Endothelial cell of hepatic sinusoid (primary cell): ENCODE data around the gene CADPS2.
"Not testable (repeated sequence)": the region's sequence is repeated elsewhere in the genome, so short reads cannot be mapped to it uniquely, and the experiment has no call there.

Source experiments
- in situ Hi-C: cut with HindIII; loops from 2 replicates; pipeline ENCODE4 v1.10.0; 2017; ENCODE audit warnings: low sequenced_read_pairs

The CADPS2 gene

DNA sequence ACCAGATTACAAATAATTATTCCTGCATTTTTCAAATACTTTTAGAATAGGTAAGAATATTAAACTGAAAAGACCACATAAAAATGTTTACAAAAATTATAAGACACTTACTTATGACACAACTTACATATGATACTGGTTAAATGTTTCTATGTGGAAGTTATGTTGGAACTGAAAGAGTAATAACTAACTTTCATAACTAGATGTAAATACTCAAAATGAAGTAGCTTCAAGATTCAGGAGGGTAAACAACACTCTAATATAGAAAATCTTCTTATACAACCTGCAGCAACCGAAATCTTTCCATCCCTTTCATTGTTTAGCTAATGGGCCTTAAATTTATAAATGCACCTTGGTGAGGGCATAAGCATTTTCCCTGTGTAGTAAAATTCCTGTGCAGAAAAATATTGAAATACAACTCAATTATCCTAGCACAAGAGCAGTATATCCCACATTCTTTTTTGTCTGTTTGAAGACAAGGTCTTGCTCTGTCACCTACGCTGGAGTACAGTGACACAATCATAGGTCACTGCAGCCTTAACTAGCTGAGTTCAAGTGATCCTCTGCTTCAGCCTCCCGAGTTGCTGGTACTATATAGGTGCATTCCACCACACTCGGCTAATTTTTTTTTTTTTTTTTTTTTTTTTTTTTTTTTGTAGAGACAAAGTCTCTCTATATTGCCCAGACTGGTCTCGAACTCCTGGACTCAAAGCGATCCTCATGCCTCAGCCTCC, 168.7 kb downstream of the CADPS2 start:
- in situ Hi-C loops = no loop called here

DNA sequence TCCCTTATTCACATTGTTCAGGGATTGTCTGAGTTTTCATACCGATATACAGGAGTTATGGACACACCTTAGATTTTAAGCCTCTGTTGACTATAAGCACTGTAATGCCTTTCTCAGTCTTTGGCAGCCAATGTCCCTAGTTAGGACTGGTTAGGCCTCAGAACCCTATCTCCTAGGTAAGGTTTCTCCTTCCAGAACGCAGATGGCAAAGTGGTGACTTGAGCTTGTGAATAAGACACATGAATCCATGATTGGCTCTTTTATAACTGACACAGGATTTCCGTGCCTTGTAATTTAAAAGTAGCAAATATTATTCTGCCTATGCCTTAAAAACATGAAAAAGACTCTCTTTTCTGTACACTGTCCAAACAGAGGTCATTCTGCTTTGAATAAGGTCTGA, 171.1 kb downstream of the CADPS2 start:
- in situ Hi-C loops = no loop called here

DNA sequence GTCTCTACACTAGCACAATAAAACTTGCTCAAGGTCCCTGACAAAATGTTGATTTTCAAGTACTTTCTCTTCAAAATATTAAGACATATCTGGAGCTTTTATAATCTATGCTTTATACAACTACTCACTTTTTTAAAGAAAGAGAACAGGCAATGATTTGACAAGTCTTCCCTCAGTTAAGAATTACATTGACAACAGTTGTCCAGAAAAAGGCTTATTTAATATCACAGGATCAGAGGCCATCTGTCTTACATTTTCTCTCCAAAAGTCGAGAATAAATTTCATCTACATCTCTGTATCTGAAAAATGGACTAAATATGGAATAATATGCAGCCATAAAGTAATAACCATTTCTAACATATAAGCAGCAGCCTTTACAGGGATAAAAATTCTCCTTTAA, 175.3 kb downstream of the CADPS2 start:
- in situ Hi-C loops = loop anchor here (5.0 kb wide), 1 partner anchor 36 kb away; no protein-coding TSS in a partner anchor

DNA sequence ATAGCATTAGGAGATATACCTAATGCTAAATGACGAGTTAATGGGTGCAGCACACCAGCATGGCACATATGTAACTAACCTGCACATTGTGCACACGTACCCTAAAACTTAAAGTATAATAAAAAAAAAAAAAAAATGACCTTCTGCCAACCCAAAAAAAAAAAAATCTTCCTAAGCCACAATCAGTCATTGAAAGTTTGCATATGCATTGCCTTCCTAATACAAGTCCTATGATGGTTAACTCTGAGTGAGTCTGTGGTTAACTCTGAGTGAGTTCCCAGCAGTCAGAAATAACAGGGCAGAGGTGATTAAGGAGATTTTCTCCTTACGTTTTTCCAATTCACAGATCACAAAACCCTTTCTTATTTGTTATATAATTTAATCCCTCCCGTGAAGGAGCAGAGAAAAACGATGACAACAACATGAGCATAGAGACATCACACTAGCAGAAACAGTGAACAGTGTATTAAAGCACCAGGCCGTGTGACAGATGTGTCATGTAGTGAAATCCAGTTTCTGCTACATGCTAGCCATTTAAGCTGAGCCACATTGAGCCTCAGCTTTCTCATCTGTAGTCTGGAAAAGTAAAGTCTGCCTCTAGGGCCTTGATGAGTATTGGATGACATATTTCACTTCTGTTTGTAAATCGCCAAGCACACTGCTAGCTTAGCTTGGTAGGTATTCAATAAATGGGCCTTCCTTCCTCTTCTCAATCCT, 176.2 kb downstream of the CADPS2 start:
- in situ Hi-C loops = loop anchor here (5.0 kb wide), 1 partner anchor 37 kb away; no protein-coding TSS in a partner anchor

DNA sequence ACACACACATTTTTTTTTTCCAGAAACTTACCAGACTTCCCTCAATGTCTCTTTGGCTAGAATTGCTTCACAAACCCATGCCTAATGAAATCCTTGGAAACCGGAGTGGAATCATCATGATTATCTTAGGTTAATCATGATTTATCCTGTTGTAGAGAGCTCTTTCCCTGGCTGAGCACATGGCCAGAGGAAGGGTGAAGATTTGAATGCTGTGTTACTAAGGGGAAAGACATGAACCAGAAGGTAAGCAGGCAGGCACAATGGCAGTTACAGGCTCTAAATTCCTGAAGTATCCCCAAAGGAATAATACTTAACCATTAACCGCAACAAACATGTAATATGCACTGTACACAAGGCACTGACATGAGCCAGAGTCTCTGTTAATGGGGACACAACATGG, 179.4 kb downstream of the CADPS2 start:
- in situ Hi-C loops = no loop called here

DNA sequence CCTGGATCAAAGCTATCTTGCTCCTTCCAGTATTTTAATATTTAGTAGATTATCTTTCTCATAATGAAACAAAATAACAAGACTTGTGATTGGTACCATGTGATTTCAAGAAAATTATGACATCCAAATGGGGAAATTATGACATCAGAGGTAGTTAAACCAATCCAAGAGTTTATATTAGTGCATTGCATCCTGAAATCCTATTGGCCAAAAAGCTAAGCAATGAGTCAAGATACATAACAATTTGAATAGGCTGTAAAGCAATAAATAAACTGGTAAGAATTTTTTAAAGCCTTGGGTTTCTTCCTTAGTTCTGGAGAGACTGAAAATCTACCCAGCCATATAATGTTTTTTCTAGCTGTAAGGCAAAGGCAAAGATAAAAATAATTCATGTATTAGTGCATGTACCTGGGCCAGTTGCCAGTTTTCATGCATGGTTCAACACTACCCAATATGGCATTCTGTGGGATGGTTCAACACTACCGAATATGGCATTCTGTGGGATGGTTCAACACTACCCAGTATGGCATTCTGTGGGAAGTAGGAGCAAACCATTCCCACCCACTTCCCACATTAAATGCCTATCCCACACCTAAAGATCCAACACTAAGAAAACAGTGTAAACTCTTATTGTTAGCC, 183.3 kb downstream of the CADPS2 start, which contains the start of gene RNF148:
TSS of gene RNF148 (minus strand) at position 51 of the 639 bp plus-strand sequence. CDS start 172 bp downstream, outside the sequence.
- in situ Hi-C loops = no loop called here

DNA sequence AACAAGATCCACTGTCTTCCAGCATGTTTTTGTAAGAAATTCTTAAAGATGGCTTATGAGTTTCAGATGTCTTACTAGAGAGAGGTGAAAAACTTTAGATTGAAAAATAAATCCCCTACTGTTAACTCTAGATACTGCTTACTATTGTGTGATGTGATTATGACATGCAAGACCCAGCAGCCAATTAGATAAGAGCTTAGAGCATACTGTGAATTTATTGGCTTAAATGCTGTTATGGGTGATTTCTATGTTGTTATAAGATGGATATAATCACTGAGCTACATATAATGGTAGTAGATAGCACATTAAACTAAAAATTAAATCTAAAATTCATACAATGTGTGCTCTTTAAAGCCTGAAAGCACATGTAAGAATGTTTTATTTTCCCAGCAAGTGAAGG, 187.2 kb downstream of the CADPS2 start, which contains the start of gene RNF133:
TSS of gene RNF133 (minus strand) at position 101 of the 400 bp plus-strand sequence. CDS start 199 bp downstream, outside the sequence.
- in situ Hi-C loops = no loop called here

DNA sequence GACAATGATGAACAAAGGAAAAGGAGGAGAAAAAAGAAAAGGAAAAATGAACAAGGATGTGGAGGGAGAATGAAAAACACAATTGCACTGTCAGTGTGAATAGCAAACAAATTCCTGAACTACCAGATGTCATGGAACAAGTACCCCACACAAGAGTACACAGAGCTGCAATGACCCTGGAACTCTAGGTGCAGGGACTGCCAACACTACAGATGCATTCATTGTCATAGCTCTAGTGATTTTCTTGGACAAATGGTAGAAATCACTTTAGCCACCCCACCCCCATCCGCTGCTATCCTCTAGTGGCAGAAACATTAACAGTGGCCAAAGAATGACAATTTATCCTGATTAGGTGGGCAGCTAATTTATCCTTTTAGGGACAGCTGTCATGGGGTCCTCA, 190.4 kb downstream of the CADPS2 start:
- in situ Hi-C loops = no loop called here

DNA sequence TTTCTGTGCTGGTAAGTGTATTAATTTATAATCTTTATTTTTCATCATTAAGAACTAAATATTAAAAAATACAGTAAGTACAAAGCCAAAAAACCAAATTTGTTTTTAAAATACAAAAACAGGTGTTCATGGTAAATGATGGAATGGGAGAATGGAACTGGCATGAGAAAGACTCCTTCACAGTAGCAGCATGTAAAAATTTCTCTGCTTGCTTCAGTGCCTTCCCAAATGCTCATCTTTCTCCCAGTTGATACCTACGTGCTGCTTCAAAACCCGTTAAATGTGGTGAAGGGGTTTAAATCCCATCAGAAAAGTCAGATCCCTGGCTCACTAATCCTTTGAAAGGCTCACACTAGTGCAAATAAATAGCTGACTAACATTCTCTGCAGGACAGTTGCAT, 191.6 kb downstream of the CADPS2 start:
- in situ Hi-C loops = no loop called here

DNA sequence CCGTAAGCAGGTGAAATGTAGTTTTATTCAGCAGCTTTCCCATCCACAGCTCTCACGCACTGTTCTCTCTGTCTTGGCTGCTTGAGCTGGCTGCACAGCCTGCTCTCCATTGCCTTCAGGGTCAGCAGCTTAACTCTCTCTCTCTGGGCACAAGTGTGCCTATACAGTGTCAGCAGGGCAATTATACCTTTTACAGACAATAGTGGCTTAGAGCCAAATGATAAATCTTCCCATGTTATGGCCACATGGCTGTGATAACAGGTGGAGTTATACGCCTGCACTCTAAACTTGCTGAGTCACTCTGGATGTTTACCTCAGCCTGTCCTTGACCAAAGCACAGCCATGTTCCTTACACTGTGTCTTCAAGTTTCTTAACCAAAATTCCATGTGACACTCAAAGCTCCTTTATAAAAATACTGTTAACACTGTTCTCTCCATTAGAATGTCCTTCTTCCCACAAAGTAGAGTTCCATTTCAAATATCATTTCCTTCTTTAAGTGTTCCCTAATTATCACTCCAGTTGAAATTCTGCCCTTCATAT, 193.4 kb downstream of the CADPS2 start:
- in situ Hi-C loops = no loop called here

DNA sequence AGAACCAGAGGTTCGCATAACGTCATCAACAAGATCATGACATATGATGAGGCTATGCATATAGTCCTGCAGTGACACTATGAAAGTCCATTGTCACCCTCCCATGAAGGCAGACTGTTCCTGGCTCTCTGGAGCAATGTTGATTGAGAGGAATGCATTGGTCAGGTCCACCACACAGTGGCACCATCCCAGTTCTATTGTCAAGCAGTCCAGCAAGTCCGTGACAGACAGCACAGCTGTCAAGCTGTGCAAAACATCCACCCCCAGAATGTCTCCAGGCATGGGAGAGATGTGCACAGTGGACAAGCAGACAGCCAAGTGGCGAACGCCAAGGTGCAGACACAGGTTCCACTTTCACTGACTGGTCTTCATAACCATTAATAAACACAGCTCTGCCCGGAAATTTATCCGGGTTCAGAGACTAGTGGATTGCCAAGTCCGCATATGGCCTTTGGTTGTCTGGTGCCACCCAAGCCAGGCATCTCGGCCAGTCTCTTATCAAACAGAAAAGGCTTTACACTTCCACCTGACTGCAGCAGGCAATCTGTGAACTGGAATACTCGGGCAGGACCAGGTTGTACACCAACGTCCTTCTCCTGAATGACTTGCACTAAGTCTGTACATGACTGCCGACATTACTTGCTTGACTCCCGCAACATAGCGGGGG, 194.6 kb downstream of the CADPS2 start:
- in situ Hi-C loops = no loop called here

DNA sequence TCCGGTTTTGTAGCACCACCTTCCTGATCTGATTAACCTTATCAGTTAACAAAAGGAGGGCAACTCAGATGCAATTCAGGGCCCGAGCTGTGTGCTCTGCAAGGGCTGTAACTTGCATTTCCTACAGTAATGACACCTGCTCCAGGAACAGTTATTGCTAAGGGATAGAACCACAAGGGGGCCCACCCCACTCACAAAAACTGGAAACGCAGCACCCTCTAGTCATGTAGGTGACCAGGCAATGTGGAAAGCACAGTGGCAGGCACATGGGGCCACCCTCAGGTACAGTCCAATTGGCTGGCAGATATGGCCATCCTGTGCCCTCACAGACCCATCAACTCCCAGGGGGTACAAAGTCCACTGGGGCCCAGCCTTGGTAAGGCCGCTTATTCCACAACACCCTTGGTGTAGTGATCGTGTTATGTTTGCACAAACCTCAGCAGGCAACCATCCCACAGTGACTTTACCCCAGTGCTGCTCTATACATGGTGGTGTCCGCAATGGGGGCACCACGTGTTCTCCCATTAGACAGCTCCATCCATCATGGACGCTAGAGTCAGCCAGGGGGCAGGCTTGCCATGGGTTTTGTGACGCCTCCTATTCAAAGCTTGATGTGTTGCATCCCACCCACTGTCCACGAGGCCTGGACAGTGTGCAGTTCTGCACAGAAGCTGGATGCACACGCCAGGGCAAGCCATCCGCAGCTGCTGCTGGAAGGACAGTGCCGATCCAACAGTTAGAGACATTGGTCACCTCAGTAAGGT, 196.7 kb downstream of the CADPS2 start:
- in situ Hi-C loops = no loop called here

DNA sequence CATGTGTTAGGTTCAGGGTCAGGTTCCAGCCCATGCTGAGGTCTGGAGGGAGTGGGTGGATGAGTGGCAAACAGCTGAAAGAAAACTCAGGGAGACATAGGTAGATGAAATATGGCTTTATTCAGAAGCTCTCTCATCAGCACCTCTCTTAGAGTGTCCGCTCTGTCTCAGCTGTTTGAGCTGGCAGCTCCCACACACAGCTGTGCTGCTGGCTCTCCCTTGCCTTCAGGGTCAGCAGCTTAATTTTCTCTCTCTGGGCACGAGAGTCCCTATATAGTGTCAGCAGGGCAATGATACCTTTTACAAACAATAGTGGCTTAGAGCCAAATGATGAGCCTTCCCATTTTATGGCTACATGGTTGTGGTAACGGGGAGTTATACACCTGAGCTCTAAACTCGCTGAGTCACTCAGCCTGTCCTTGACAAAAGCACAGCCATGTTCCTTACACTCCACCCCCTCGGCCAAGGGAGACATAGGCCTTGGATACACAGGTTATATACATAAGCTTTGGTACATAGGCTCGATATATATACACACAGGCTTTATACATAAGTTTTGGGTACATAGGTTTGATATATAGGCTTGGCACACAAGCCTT, 197.8 kb downstream of the CADPS2 start:
- in situ Hi-C loops = no loop called here

DNA sequence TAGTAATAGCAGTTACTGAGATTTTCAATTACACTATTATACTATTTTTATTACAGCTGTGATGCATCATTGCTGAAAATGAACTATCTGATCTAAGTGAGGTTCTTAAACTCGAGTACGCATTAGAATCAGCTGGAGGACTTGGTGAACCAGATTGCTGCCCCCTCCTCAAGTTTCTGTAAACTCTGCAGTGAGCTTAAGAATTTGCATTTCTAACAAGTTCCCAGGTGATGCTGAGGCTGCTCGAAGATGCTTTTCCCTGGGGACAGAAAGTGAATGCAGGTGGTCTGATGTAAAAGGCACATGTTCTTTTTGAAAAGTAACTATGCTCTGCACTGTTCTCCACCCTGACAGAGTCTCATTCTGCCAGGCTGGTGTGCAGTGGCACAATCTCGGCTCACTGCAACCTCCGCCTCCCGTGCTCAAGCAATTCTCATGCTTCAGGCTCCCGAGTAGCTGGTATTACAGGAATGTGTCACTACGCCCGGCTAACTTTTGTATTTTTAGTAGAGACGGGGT, 199.8 kb downstream of the CADPS2 start:
- in situ Hi-C loops = no loop called here

DNA sequence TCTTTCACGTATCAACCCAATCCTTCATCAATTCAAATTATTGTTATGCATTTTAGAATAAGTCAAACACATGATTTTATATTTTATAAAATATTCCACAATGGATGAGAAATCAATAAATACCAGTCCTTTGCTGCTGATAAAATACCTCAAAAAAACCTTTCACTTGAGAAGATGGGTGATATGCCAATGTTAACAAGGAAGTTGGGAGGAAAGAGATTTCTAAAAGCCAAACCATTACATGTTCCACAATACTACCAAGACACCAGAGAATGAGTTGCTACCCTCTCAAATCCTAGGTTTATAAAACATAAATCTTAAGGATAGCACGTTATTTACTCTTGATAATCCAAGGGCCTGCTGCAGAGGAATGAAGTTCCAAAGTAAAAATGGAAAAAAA, 201.8 kb downstream of the CADPS2 start:
- in situ Hi-C loops = no loop called here

DNA sequence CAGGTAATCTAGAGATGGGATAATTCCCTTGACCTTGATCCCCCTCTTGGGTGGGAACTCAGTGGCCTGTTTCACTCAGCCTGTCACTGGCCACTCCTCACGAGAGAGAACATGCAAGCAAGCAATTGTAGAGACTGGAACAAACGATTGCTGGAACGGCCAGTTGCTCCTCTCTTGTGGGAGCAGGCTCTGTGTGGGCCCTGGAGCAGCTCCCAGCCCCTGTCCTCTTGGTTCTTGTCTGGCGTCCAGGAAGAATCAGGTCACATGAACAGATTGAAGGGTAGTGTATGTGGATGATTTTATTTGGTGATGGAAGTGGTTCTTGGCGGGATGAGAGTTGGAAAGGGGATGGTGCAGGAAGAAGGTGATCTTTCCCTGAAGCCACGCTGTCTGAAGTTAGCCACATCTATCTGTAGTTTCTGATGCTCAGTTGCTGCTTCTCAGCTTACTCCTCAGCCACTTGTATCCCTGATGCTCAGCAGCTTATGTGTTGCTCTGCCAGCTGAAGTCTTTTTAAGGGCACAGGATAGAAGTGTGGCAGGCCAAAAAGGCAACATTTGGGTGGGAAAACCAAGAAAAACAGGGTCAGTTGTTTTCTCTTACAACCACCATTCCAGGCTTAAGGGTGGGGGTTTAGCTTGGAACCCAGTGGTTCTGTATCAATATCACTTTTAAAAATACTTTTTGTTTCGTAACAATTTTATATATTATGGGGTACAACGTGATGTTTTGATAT, 203.3 kb downstream of the CADPS2 start:
- in situ Hi-C loops = no loop called here

DNA sequence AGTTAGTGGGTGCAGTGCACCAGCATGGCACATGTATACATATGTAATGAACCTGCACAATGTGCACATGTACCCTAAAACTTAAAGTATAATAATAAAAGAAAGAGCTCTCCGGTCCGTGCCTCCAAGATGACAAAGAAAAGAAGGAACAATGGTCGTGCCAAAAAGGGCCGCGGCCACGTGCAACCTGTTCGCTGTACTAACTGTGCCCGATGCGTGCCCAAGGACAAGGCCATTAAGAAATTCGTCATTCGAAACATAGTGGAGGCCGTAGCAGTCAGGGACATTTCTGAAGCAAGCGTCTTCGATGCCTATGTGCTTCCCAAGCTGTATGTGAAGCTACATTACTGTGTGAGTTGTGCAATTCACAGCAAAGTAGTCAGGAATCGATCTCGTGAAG, 205.1 kb downstream of the CADPS2 start:
- in situ Hi-C loops = not testable (repeated sequence)

DNA sequence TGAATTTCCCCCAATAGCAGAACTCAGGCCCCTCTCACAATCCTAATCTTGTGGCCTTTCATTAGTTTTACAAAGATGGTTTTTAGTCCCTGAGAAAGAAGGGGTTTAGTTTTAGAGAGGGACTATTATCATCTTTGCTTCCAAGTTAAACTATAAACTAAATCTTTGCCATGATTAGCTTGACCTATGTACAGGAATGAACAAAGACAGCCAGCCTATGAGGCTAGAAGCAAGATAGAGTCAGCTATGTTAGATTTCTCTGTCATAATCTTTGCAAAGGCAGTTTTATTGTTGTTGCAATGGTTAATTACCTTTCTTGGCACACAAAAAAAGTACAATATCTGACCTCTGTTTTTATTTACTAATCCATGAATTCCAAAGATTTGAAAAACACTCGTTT, 206.4 kb downstream of the CADPS2 start:
- in situ Hi-C loops = no loop called here

DNA sequence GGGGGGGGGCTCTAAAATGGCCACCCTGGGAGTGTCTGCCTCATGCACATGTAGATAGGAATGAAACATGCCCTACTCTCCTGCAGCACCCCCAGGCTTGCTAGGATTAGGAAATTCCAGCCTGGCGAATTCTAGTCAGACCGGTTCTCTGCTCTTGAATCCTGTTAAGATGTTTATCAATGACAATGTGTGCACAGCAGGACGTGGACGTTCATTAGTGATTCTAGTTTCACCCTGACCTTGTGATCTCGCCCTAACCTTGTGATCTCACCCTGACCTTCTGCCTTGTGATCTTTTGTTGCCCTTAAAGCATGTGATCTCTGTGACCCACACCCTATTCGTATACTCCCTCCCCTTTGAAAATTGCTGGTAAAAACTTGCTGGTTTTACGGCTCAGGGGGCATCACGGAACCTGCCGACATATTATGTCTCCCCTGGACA, 207.0 kb downstream of the CADPS2 start:
- in situ Hi-C loops = not testable (repeated sequence)
